Activated CD8-positive, alpha-beta memory T cell treated with anti-CD3 and anti-CD28 coated beads for 36 hours (primary cell): ENCODE results near the gene SCT. TPM values are rescaled to one million over a fixed set of nuclear protein-coding genes. Genes with fewer than 3 reads are reported as not detected.
"Not testable (repeated sequence)": the region's sequence is repeated elsewhere in the genome, so short reads cannot be mapped to it uniquely, and the experiment has no call there.

Source experiments
- CTCF ChIA-PET: fragments of 350-600 bp; sonication (Branson Sonifier 250); formaldehyde crosslinking; loops from one replicate; lab custom pipeline; 2021; ENCODE audit warnings: antibody characterized with exemption; lab: Charles Lee
- POLR2A ChIA-PET: fragments of 350-600 bp; sonication (Branson Sonifier 250); formaldehyde crosslinking; loops from one replicate; lab custom pipeline; 2021; ENCODE audit warnings: antibody characterized with exemption; lab: Charles Lee
- total RNA-seq, 2 experiments: library from RNA; stranded (reverse); gene quantifications; one replicate each; pipeline ENCODE4 v1.2.3, GENCODE V29; 2021

The SCT gene, protein sequence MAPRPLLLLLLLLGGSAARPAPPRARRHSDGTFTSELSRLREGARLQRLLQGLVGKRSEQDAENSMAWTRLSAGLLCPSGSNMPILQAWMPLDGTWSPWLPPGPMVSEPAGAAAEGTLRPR
- total RNA-seq, result not detected

DNA sequence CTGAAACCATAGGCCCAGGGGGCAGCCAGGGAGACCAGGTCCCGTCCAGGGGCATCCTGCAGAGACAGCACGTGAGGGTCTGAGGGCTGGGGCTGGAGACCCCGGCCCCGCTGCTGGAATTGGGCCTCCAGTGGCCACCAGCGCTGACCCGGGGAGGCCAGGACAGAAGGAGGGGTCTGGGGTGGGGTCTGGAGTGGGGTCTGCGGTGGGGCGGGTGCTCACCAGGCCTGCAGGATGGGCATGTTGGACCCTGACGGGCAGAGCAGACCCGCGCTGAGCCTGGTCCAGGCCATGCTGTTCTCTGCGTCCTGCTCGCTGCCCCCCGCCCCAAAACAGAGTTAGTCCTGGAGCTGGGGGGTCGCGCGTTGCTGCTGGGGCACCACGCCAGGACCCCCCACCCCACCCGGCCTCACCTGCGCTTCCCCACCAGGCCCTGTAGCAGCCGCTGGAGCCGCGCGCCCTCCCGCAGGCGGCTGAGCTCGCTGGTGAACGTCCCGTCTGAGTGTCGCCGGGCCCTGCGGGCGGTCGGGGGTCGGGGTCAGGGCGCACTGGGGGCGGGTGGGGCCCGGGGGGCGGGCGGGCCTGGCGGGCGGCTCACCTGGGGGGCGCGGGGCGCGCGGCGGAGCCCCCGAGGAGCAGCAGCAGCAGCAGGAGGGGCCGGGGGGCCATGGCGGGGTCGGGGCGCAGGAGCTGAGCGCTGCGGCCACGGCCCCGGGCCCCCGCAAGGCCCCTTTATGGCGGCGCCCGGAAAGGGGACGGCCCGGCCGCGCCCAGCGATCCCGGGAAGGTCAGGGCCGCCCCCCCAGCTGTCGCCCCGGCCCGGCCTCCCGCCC, at the start of gene SCT:
Gene SCT, minus strand, starts transcription at position 707 of the 833 bp plus-strand sequence. Its CDS starts 38 bp downstream, at position 669.
- ChIA-PET POLR2A (interaction anchor here (0.6 kb wide), 1 partner anchor 14 kb away, joined by 3 read pairs; no protein-coding TSS in a partner anchor), CTCF (no interaction called here)

DNA sequence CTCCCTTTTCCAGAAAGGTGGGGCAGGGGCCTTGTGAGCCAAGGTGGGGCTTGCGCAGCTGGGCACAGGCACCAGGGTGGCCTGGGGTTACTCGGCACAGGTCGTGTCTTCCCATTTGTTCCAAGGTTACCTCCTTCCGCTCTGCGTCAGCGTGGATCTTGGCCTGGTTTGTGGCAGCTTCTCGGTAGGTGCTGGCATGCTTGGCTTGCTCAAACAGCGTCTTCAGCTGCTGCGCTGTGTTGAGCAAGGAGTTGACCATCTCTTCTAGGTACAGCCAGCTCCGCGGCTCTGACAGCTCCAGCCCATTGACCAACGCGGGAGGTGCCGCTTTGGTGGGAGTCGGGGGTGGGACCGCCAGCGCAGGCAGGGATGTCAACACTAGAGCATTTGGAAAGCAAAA, 47.4 kb upstream of the SCT start:
- ChIA-PET POLR2A (interaction anchor here (0.5 kb wide), 1 partner anchor 1830 kb away, joined by 3 read pairs; no protein-coding TSS in a partner anchor), CTCF (interaction anchor here (0.6 kb wide), 1 partner anchor 53 kb away, joined by 3 read pairs; no protein-coding TSS in a partner anchor)

DNA sequence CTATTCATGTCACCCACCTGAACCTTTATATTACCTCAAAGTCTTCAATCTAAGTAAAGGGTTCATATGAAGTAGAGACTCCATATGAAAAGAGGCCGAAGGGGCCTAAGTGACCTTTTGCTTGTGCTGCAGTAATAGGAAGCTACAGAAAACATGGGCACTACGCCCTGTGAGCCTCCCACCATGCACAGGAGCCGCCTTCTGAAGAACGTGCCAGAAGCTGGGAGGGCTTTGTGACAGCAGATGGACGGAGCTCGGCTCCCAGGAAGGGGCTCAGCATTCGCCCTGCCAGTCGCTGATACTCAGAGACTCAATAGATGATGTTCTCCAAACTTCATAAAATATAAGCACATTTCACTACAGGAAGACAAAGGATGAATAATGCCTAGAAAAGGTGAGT, 46.9 kb upstream of the SCT start:
- CTCF ChIA-PET, result no interaction called here

DNA sequence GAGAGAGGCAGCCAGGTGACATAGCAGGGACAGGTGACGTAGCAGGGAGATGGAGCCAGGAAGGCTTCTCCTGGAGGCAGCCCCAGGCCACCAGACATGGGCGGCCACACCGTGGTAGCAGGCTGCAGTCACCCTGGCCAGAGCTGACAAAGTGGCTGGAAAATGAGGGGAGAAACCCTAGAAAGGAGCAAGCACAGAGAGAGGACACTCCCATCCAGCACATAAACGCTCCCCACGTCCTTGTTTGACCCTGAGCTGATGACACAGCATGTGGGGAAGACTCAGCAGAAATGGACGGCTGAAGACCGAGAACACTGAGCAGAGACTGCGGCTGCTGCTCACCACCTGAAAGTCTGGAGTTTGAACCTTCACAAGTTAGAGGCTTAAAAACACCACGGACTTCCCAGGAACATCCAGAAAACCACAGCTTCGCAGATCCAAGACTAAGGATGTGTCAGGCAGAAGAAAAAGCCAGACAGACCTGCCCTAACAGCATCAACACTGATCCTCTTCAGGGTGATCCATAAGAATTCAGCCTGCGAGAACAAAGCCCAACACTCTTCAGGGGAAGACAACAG, 38.8 kb upstream of the SCT start:
- ChIA-PET CTCF (no interaction called here), POLR2A (no interaction called here)

More for the DNA sequence above, 46.9 kb upstream of the SCT start:
- POLR2A ChIA-PET, result no interaction called here

DNA sequence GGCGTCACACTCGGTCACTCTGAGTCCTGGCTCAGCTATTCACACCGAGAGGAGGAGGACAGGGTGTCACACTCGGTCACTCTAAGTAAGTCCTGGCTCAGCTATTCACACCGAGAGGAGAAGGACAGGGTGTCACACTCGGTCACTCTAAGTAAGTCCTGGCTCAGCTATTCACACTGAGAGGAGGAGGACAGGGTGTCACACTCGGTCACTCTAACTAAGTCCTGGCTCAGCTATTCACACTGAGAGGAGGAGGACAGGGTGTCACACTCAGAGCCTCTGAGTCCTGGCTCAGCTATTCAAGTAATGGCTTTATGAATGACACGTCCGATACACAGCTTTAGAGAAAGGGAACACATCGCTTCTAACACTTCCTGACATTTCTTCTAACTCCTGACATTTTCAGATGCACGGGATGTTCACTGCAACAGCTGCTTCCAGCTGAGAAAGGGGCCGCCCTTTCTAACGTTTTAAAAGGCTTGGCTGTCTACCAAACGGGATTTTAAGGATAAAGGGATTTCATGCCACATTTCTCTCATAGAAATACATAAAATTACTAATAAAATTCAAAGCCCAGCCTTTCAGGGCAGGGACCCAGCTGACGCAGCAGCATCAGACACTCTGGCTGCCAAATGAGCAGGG, 38.2 kb upstream of the SCT start:
- ChIA-PET POLR2A (no interaction called here), CTCF (interaction anchor here (1.1 kb wide), 1 partner anchor 58 kb away, joined by 3 read pairs; no protein-coding TSS in a partner anchor)

DNA sequence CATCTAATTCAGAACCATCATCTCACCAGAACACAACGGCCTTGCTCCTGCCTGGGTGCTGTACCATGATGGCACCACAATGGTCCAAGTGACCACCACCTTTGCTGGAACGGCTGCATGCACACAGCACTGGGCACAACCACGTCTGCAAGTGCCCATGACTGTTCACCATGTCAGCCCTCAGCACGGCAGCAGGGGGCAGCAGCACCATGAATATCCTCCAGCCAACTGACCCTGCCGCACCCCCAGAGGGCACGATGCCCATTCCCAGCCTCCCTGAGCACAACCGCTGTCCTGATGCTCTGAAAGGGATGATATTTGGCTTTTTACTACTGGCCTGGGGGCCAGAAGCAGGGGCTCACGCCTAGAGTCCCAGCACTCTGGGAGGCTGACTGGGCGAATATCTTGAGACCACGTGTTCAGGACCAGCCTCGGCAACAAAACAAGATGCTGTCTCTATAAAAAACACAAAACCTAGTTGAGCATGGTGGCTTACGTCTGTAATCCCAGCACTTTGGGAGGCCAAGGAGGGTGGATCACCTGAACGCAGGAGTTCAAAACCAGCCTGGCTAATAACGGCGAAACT, 35.8 kb upstream of the SCT start:
- POLR2A ChIA-PET, result no interaction called here
- CTCF ChIA-PET, result interaction anchor here (1.3 to 2.6 kb wide), 3 partner anchors 60 to 108 kb away, joined by 3 to 13 read pairs (median 5); no protein-coding TSS in a partner anchor

DNA sequence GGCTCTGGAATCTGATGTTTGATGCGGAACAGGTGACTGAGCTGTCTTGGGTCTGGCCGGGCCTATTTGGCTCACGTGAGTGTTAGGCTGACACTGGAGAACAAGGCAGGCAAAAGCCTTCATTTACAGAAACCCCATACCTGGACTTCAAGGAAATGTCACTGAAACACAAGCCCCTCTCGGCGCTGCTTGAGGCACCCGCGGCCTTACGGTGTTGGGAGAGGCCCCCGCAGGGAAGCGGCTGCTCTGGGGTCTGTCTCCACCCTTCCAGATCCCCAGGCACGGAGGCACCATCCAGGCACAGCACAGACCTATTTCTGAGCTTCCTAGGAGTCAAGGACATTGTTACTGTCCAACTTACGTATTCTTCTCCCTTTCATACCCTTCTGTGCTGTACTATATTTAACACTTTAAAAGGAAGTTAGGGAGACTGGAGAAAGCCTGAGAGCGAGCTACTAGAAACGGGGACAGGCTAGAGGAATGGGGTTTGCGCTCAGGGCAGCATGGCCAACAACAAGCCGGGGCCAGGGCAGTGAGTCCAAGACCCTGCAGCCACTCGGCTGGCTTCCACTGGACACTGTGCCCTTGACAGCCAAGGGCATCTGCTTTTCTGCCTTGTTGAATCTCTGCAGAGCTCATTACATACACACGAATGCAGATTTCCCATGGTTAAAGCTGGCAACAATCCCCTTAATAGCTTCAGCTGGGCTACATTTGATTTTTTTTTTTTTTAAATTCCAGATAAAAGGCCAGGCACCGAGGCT, 33.9 kb upstream of the SCT start:
- CTCF ChIA-PET, result interaction anchor here (1.1 to 2.6 kb wide), 3 partner anchors 11 to 70 kb away, joined by 3 to 13 read pairs (median 4); no protein-coding TSS in a partner anchor
- POLR2A ChIA-PET, result no interaction called here

DNA sequence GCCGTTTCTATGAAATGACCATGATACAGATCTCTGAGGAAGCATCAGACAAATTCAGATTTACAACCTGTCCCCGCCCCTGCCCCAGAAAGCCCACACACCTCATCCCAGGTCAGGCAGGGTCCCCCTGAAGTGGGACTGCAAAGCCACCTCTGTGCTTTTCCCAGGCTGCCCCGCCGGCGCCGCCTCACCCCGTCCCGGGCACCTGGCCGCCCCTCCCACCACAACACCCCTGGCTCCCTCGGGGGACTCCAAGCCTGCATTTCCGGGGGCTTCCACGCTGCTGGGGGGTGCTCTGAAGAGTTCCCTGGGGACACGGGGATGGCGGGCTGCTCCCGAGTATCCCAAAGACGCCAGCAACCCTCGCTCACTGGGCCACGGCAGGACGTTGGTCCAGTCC, 33.3 kb upstream of the SCT start:
- ChIA-PET POLR2A (no interaction called here), CTCF (interaction anchor here (1.3 to 2.6 kb wide), 2 partner anchors 11 to 63 kb away, joined by 3 to 13 read pairs; no protein-coding TSS in a partner anchor)

DNA sequence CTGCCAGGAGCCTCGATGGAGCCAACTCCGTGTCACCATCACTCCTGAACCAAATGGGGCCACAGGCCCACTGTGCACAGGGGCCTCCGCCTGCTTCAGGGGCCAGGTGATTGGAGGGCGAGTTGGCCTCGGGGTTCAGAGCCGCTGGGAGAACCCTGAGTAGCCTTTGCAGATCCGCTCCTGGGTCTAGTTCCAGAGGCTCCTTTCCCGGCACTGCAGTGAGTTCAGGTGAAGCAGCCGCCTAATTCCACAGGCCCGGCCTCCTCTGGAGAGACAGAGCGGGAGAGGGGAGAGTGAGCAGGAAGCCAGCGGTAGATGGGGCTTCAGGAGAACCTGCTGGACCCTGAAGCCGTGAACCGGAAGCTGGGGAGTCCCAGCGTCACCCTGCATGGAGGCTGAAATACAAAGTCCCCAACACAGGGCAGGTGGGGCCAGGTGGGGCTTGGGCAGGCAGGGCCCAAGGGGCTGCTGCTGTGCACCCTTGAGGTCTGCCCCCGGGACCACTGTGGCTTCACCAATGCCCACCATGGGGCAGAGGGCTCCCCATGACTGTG, 32.6 kb upstream of the SCT start:
- POLR2A ChIA-PET, result no interaction called here
- CTCF ChIA-PET, result no interaction called here

DNA sequence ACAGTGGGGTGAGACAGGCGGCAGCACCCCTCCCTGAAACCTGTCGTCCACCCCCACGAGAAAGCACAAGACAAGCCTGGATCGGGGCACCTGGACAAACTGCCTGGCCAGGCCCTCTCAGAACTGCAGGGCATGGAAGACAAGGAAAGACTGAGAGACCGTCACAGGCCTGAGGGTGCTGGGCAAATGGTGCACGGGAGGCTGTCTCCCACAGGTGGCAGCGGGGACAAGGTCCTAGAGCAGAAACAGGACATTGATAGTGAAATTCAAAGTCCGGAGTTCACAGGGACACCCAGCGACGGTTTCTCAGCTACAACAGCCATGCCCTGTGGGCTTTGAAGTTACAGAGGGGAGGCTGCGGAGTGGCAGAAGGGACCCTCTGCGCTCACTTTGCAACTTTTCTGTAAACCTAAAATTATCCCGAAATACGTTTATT, 30.7 kb upstream of the SCT start:
- ChIA-PET POLR2A (no interaction called here), CTCF (interaction anchor here (2.1 kb wide), 1 partner anchor 66 kb away, joined by 8 read pairs; no protein-coding TSS in a partner anchor)

DNA sequence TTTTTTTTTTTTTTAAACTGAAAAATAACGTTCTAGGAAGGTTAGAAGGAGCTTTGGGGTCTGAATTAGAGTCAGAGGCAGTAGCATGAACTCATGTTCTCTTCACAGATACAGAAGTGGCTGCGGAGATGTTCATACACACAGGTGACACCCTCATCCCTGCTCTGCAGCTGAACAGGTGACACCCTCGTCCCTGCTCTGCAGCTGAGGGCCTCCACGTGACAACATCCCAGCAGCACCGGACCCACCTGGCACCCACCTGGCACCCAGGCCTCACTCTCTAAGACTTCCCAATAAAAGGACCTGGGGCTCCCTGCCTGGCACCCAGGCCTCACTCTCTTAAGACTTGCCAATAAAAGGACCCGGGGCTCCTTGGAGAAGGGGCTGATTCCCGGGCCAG, 29.9 kb upstream of the SCT start:
- CTCF ChIA-PET, result interaction anchor here (2.1 kb wide), 1 partner anchor 67 kb away, joined by 8 read pairs; no protein-coding TSS in a partner anchor
- POLR2A ChIA-PET, result no interaction called here

DNA sequence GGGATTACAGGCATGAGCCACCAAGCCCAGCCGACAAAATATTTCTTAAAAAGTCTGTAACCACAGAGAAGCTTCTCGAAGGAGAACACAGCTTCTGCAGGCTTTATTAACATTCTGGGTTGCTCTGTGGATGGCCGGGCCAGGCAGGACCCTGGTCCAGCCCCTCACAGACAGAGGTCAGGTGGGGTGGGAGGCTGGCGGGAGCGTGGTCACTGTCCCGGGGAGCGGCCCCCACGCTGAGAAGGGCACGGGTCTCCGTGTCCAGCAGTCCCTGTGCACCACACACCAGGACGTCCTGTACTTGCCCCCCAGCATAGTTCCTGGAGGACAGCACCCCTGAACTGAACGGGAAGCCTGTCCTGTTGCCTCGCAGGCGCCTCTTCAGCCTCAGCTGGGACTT, 29.4 kb upstream of the SCT start:
- ChIA-PET CTCF (interaction anchor here (1.8 to 2.1 kb wide), 2 partner anchors 67 kb away, joined by 4 to 8 read pairs; no protein-coding TSS in a partner anchor), POLR2A (no interaction called here)

DNA sequence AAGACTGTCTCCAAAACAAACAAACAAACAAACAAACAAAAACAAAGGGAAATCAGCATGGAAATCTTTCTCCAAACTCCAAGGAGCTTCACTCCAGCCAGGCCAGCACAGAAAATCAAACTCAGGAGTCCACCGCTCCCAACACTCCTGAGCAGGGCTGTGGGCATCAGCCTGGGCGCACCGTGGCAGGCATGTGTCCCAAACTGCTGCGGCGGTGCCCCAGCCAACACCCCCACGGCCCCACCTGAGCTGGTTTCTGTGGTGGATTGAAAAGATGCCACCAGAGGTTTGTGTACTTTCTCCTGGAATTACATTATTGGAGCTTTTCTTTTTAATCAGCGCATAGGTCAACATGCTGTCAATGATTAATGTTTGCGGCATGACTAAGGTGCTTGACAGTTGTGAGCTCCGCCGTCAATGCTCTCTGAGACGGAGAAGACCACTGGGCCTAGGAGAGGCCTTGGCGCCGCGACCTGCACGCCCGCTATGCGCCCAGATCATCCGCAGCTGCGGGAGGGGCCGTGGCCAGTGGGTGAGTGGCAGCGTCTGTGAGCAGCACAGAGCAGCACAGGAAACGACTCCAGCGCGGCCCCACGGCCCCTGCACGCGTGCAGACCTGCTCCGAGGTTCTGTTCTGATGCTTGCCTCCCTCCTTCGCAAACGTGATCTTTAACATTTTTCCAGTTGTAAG, 28.2 kb upstream of the SCT start:
- ChIA-PET CTCF (interaction anchor here (1.1 to 1.8 kb wide), 2 partner anchors 68 to 71 kb away, joined by 4 read pairs; no protein-coding TSS in a partner anchor), POLR2A (no interaction called here)

DNA sequence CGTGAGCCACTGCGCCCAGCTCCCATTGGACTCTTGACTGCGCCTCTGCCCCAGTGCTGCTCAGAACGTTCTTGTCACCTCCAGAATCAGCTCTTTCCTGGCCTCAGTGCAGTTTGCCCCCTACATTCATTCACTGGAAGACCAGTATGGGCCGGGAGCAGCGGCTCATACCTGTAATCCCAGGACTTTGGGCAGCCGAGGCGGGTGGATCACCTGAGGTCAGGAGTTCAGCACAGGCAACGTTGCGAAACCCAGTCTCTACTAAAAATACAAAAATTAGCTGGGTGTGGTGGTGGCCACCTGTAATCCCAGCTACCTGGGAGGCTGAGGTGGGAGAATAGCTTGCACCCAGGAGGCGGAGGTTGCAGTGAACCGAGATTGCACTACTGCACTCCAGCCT, 27.5 kb upstream of the SCT start:
- POLR2A ChIA-PET, result not testable (repeated sequence)

DNA sequence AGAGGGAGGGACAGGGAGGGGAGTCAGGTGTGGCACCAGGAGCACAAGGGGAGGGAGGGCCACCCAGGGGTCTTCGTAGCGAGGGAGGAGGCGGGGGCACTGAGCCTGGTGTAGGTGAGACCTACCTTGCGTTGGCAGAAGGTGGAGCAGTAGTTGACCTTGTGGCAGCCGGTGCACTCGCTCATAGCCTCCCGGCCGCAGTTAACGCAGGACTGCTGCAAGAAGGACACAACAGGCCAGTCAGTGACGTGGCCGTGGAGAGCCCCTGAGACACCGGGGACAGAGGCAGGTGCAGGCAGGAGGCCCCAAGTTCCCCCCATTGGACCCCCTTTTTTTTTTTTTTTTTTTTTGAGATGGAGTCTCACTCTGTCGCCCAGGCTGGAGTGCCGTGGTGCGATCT, 26.9 kb upstream of the SCT start:
- ChIA-PET CTCF (interaction anchor here (0.7 to 1.1 kb wide), 2 partner anchors 73 to 99 kb away, joined by 3 to 4 read pairs; no protein-coding TSS in a partner anchor), POLR2A (no interaction called here)

More for the DNA sequence above, 27.5 kb upstream of the SCT start:
- CTCF ChIA-PET, result interaction anchor here (0.7 to 1.1 kb wide), 2 partner anchors 72 to 100 kb away, joined by 3 to 4 read pairs; no protein-coding TSS in a partner anchor

DNA sequence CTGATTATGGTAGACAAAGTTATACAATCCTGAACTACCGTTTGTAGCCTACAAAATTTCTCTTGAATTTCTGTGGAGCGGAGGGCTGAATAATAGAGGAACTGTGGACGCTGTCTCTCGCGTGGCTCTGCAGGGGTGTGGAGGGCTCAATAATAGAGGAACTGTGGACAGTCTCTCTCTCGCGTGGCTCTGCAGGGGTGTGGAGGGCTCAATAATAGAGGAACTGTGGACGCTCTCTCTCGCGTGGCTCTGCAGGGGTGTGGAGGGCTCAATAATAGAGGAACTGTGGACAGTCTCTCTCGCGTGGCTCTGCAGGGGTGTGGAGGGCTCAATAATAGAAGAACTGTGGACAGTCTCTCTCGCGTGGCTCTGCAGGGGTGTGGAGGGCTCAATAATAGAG, 26.2 kb upstream of the SCT start:
- POLR2A ChIA-PET, CTCF ChIA-PET: not testable (repeated sequence)

DNA sequence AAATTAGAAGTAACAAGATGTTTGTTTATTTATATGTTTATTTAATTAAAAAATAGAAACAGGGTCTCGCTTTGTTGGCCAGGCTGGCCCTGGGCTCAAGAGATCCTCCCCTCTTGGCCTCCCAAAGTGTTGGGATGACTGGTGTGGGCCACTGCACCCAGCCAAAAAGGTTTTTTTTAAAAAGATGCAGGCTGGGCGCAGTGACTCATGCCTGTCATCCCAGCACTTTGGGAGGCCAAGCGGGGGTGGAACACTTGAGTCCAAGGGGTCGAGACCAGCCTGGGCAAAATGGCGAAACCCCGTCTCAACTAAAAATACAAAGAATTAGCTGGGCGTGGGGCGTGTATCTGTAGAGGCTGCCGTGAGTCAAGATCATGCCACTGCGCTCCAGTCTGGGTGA, 23.5 kb upstream of the SCT start:
- POLR2A ChIA-PET, result no interaction called here
- CTCF ChIA-PET, result interaction anchor here (0.7 kb wide), 1 partner anchor 9 kb away, joined by 3 read pairs; no protein-coding TSS in a partner anchor
